LNCaP clone FGC (cell line): ENCODE results near the gene NT5DC3.

Experiments
- DNase-seq: peaks from one replicate; pipeline ENCODE4 v3.0.0-alpha.2; 2011; ENCODE audit warnings: low read depth
- H3K4me3 ChIP-seq: 2 replicates; pipeline ENCODE4 v1.5.1; 2011; ENCODE audit warnings: mild to moderate bottlenecking, low read depth, low read length, control low read depth
- TF ChIP-seq, protein P1 (sequence below): IDR thresholded peaks from 2 replicates; pipeline ENCODE4 v1.5.1; 2012; ENCODE audit warnings: mild to moderate bottlenecking; ENCODE audit not compliant: control insufficient read depth, insufficient read depth; ENCODE audit errors: extremely low read depth

NT5DC3 gene

DNA sequence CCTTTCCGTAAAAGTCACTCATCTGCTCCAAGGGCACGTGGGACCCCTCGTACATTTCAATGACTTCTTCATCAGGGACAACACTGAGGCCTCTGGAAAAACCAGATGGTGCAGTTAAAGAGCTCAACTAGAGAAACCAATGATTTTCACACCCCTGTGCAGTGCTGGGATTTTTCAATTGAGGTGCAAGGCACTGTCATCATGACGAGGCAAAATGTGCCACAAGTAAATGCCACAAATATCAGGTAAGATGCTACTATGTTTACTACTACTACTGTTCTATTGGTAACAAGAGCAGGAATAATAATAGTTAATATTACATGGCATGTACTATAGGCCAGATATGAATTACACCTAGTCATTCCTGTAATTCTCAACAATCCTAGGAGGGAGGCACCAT is 42.4 kb downstream of the NT5DC3 start:
- TF ChIP-seq, protein P1, sequence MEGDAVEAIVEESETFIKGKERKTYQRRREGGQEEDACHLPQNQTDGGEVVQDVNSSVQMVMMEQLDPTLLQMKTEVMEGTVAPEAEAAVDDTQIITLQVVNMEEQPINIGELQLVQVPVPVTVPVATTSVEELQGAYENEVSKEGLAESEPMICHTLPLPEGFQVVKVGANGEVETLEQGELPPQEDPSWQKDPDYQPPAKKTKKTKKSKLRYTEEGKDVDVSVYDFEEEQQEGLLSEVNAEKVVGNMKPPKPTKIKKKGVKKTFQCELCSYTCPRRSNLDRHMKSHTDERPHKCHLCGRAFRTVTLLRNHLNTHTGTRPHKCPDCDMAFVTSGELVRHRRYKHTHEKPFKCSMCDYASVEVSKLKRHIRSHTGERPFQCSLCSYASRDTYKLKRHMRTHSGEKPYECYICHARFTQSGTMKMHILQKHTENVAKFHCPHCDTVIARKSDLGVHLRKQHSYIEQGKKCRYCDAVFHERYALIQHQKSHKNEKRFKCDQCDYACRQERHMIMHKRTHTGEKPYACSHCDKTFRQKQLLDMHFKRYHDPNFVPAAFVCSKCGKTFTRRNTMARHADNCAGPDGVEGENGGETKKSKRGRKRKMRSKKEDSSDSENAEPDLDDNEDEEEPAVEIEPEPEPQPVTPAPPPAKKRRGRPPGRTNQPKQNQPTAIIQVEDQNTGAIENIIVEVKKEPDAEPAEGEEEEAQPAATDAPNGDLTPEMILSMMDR: no peak
- no peak overlapping the region for H3K4me3 ChIP-seq
- DNase-seq: no peak

DNA sequence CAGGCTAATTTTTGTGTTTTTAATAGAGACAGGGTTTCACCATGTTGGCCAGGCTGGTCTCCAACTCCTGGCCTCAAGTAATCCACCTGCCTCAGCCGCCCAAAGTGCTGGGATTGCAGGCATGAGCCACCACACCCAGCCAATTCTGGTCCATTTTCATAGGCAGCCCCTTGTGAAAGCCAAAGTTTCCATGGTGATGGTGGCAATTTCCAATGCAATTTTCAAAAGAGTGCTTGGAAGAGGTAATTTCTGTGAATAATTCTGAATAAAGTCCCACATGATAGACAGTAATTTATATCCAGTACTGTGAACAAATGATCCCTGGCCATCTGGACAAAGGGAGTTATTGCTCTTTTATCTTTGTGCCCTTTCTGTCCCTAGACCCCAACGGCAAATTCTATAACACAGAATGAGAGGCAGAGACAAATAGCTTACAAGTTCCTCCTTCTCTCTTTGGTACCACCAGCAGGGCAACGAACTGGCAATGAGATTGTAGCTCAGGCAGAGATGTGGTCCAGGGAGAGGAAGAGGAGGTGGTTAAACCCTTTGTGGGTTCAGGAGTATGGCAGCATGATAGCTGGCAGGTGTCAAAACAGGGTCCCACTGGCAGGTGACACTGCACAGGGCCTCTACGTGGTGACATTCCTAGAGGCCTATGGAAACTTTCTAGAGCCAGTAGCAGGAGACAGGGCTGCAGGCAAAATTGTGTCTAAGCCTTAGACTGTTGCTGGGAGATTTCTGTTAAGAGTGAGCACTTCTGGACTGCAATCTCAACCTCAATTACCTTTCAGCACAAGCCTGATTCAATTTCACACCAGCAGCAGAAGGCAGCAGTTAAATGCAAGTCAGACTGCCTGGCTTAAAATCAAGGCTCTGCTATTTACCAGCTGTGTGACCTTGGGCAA is 46.5 kb downstream of the NT5DC3 start:
- no peak for DNase-seq
- H3K4me3 ChIP-seq: no peak overlapping the region
- TF ChIP-seq, protein P1: no peak

DNA sequence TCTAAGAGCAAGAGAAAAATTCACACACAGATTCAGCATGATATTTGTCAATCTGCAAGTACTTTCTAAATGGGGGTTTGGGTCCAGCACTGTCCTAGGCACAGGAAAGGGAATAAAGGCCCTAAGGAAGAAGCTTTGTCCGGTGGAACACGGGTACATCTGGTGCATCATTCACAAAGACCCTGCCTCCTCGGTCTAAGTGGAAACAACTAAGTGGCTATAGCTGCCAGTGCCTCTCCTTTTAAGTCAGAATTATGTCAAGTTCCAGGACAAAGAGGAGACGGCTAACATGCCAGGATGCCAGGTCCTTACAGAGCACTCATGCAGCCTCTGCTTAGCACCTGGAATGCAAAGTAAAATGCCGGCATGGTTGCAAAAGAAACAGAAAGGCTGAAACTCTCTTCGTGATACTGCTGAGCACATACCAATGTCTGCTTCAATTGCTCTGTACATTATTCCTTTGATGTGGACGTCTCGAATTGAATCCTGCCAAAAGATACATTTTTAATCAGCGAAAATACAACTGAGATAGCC is 47.5 kb downstream of the NT5DC3 start:
- H3K4me3 ChIP-seq: no peak overlapping the region
- DNase-seq: no peak
- TF ChIP-seq, protein P1: no peak

DNA sequence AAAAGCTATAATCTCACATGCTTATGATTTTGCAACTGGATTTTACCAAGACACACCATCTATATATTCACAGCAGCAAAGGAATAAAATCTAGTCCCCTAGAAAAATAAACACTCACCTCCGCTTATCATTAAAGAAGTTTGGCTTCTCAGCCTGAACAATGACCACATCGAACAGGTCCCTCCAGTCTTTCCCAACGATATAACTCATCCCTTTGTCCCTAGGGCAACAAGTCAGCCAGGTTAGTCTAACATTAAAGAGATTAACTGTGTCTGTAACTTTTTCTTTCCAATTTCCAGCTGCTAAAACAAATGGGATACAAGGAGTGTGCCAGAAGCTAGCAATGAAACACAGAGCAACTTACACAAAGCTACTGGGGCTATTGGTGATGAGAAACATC is 48.0 kb downstream of the NT5DC3 start:
- TF ChIP-seq, protein P1: no peak
- DNase-seq: no peak
- H3K4me3 ChIP-seq: no peak overlapping the region

DNA sequence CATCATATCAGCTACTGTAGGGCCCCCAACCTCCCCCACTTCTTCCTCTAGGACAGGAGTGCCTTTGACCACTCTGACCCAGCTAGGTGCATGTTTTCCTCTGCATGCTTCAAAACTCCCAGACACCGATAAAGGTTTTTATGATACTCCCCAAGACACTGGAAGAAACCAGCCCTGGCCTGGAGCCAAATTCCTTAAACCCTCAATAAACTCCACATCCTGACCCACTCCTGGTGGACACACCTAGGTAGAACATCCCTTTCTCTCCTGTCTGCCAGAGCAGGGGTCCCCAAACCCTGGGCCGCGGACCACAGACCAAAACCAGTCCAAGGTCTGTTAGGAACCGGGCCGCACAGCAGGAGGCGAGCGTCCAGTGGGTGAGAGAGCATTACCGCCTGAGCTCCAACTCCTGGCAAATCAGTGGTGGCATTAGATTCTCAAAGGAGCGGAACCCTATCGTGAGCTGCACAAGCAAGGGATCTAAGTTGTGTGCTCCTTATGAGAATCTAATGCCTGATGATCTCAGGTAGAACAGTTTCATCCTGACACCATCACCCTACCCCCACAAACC is 49.6 kb downstream of the NT5DC3 start:
- TF ChIP-seq, protein P1: no peak
- H3K4me3 ChIP-seq: no peak overlapping the region
- no peak for DNase-seq

DNA sequence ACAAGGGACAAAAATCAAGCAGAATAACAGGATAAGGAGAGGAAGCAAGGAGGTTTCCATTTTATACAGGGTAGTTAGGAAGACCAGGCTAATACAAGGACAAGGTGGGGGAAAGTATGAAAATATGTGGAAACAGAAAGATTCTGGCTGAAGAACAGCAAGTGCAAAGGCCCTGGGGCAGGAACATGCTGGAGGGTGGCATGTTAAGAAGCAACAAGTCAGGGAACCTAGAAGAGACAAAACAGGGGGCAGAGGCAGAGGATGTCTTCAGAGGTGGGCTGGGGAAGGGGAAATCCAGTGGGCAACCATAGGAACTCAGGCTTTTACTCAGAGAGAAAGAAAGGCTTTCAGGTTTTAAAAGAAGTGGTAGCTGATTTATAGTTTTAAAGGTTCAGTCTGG is 54.8 kb downstream of the NT5DC3 start:
- DNase-seq: no peak
- TF ChIP-seq, protein P1: no peak
- H3K4me3 ChIP-seq: no peak overlapping the region
